A549 (cell line): ENCODE measurements around the gene C16orf89. TPM values are rescaled to one million over a fixed set of nuclear protein-coding genes. Genes with fewer than 3 reads are reported as not detected.

Source experiments
- ATAC-seq, 2 experiments: fragments of 200-7000 bp in 1 of 2; fragments of >200 bp in 1 of 2; cut with Nextera tagmentation in 1 of 2; cut with Tn5 transposase in 1 of 2; 3 replicates each; pipeline versions ENCODE4 v1.8.0 to v1.9.1; 2018 to 2020; ENCODE audit warnings: mild to moderate bottlenecking in 1 of 2, moderate library complexity in 1 of 2
- CTCF ChIA-PET: fragments of 300-600 bp; sonication (Branson Sonifier 250); formaldehyde crosslinking; extraction: SDS; loops from one replicate; lab custom pipeline; 2021; ENCODE audit warnings: antibody characterized with exemption, inconsistent platforms; lab: Yijun Ruan, JAX
- POLR2A ChIA-PET: fragments of 350-600 bp; formaldehyde crosslinking; extraction: SDS; loops from one replicate; lab custom pipeline; 2021; ENCODE audit warnings: antibody characterized with exemption, inconsistent platforms; lab: Yijun Ruan, JAX
- DNase-seq, 2 experiments: peaks; one replicate each; pipeline versions ENCODE4 v3.0.0 to v3.0.0-alpha.2; 2011 to 2016; ENCODE audit warnings: low read depth in 1 of 2, low spot score in 1 of 2
- FAIRE-seq: peaks from 2 replicates; lab custom pipeline; 2011; peaks lifted over from hg19 to GRCh38; lab: Jason Lieb, UNC
- H3K27ac ChIP-seq, 2 experiments: fragments of >200 bp; sonication (Bioruptor Twin); formaldehyde crosslinking; 3 replicates each; pipeline ENCODE4 v1.5.1; 2016 to 2017
- H3K4me1 ChIP-seq: fragments of >200 bp; sonication (Bioruptor Twin); formaldehyde crosslinking; 3 replicates; pipeline ENCODE4 v1.6.1; 2016
- H3K4me2 ChIP-seq: fragments of >200 bp; sonication (Bioruptor Twin); formaldehyde crosslinking; 3 replicates; pipeline ENCODE4 v1.6.1; 2016
- H3K4me3 ChIP-seq: fragments of >200 bp; sonication (Bioruptor Twin); formaldehyde crosslinking; 3 replicates; pipeline ENCODE4 v1.5.1; 2016
- H3K9me3 ChIP-seq: fragments of >200 bp; sonication (Bioruptor Twin); formaldehyde crosslinking; 3 replicates; pipeline ENCODE4 v1.6.1; 2016
- BHLHE40 ChIP-seq: IDR thresholded peaks from 2 replicates; pipeline ENCODE4 v1.6.1; 2012; ENCODE audit warnings: low read depth, low read length, inconsistent platforms
- CBX2 ChIP-seq: fragments of 200-600 bp; sonication (generic); IDR thresholded peaks from 2 replicates; pipeline ENCODE4 v1.6.1; 2016; ENCODE audit warnings: low read depth, mild to moderate bottlenecking, borderline replicate concordance
- CBX8 ChIP-seq: fragments of 200-600 bp; sonication (generic); IDR thresholded peaks from 2 replicates; pipeline ENCODE4 v1.6.1; 2016
- CEBPB ChIP-seq, 2 experiments: fragments of >200 bp in 1 of 2; sonication (Bioruptor Twin) in 1 of 2; formaldehyde crosslinking in 1 of 2; IDR thresholded peaks; 2 replicates each; pipeline ENCODE4 v1.6.1; 2012 to 2016
- CTCF ChIP-seq: fragments of >200 bp; sonication (Bioruptor Twin); formaldehyde crosslinking; IDR thresholded peaks from 3 replicates; pipeline ENCODE4 v1.5.1; 2016
- EHF ChIP-seq: fragments of 250-450 bp; sonication (Bioruptor Pico); IDR thresholded peaks from 2 replicates; pipeline ENCODE4 v1.5.0; 2020; ENCODE audit warnings: mild to moderate bottlenecking
- EHMT2 ChIP-seq: fragments of 200-600 bp; sonication (generic); IDR thresholded peaks from 2 replicates; pipeline ENCODE4 v1.6.1; 2016; ENCODE audit warnings: antibody characterized with exemption, low read depth, mild to moderate bottlenecking, moderate library complexity
- ELK1 ChIP-seq: fragments of 150-350 bp; IDR thresholded peaks from 2 replicates; pipeline ENCODE4 v1.6.1; 2014; ENCODE audit warnings: low read depth, mild to moderate bottlenecking, low read length
- EP300 ChIP-seq, 2 experiments: fragments of >200 bp; sonication (Bioruptor Twin); formaldehyde crosslinking; IDR thresholded peaks; 2 replicates in 1 of 2; 3 replicates in 1 of 2; pipeline ENCODE4 v1.6.1; 2016 to 2017
- ESRRA ChIP-seq: fragments of 150-350 bp; IDR thresholded peaks from 2 replicates; pipeline ENCODE4 v1.6.1; 2014; ENCODE audit warnings: mild to moderate bottlenecking, low read length, borderline replicate concordance
- FOSL2 ChIP-seq, 2 experiments: fragments of 450-650 bp in 1 of 2; fragments of >200 bp in 1 of 2; sonication (Bioruptor Twin) in 1 of 2; formaldehyde crosslinking; IDR thresholded peaks; 2 replicates each; pipeline versions ENCODE4 v1.5.0 to v1.6.1; 2016 to 2020; ENCODE audit warnings: mild to moderate bottlenecking in 1 of 2, moderate library complexity in 1 of 2
- HES2 ChIP-seq: fragments of >200 bp; sonication (Bioruptor Twin); formaldehyde crosslinking; IDR thresholded peaks from 2 replicates; pipeline ENCODE4 v1.6.1; 2016
- HEYL ChIP-seq: fragments of 250-450 bp; sonication (Bioruptor Pico); IDR thresholded peaks from 2 replicates; pipeline ENCODE4 v1.8.0; 2021; ENCODE audit warnings: mild to moderate bottlenecking, moderate library complexity
- HMGXB4 ChIP-seq: fragments of 250-450 bp; sonication (Bioruptor Pico); IDR thresholded peaks from 2 replicates; pipeline ENCODE4 v1.5.0; 2021; ENCODE audit warnings: mild to moderate bottlenecking, moderate library complexity, borderline replicate concordance
- JUNB ChIP-seq: fragments of >200 bp; sonication (Bioruptor Twin); formaldehyde crosslinking; IDR thresholded peaks from 2 replicates; pipeline ENCODE4 v1.6.1; 2016
- KDM1A ChIP-seq: fragments of 200-600 bp; sonication (generic); IDR thresholded peaks from 2 replicates; pipeline ENCODE4 v1.6.1; 2016; ENCODE audit warnings: low read depth, mild to moderate bottlenecking
- KDM5A ChIP-seq: fragments of 200-600 bp; sonication (generic); IDR thresholded peaks from 2 replicates; pipeline ENCODE4 v1.6.1; 2016; ENCODE audit warnings: antibody characterized with exemption, mild to moderate bottlenecking
- MAFK ChIP-seq: fragments of 450-650 bp; IDR thresholded peaks from 2 replicates; pipeline ENCODE4 v1.6.1; 2014; ENCODE audit not compliant: partially characterized antibody
- MAZ ChIP-seq: fragments of 150-350 bp; IDR thresholded peaks from 2 replicates; pipeline ENCODE4 v1.6.1; 2014; ENCODE audit warnings: antibody characterized with exemption, low read depth, low read length, borderline replicate concordance
- NFE2L2 ChIP-seq: fragments of 150-350 bp; conservative IDR thresholded peaks from 2 replicates; pipeline ENCODE4 v1.6.1; 2014; ENCODE audit warnings: low read length
- NR3C1 ChIP-seq: fragments of >200 bp; sonication (Bioruptor Twin); formaldehyde crosslinking; IDR thresholded peaks from 3 replicates; pipeline ENCODE4 v1.6.1; 2017
- PBX3 ChIP-seq: IDR thresholded peaks from 2 replicates; pipeline ENCODE4 v1.6.1; 2012
- PHF8 ChIP-seq: fragments of 200-600 bp; sonication (generic); IDR thresholded peaks from 2 replicates; pipeline ENCODE4 v1.6.1; 2016; ENCODE audit warnings: low read depth, mild to moderate bottlenecking, antibody characterized with exemption, moderate library complexity, borderline replicate concordance
- POLR2A ChIP-seq: IDR thresholded peaks from 2 replicates; pipeline ENCODE4 v1.6.1; 2012; ENCODE audit warnings: mild to moderate bottlenecking, low read length
- POLR2AphosphoS2 ChIP-seq: conservative IDR thresholded peaks from 2 replicates; pipeline ENCODE4 v1.6.1; 2012; ENCODE audit warnings: low read length, improper control_type of control experiment, inconsistent platforms
- RAD21 ChIP-seq, 2 experiments: fragments of >200 bp in 1 of 2; sonication (Bioruptor Twin) in 1 of 2; formaldehyde crosslinking in 1 of 2; IDR thresholded peaks in 1 of 2; conservative IDR thresholded peaks in 1 of 2; 2 replicates in 1 of 2; 3 replicates in 1 of 2; pipeline ENCODE4 v1.6.1; 2012 to 2018; ENCODE audit warnings: inconsistent platforms in 1 of 2
- RFX5 ChIP-seq: fragments of 450-650 bp; IDR thresholded peaks from 2 replicates; pipeline ENCODE4 v1.7.1; 2014; ENCODE audit warnings: antibody characterized with exemption, mild to moderate bottlenecking, moderate library complexity
- RNF2 ChIP-seq: fragments of 200-600 bp; sonication (generic); IDR thresholded peaks from 2 replicates; pipeline ENCODE4 v1.6.1; 2016; ENCODE audit warnings: low read depth, mild to moderate bottlenecking, antibody characterized with exemption, moderate library complexity, borderline replicate concordance
- TFCP2L1 ChIP-seq: fragments of 250-450 bp; sonication (Bioruptor Pico); IDR thresholded peaks from 2 replicates; pipeline ENCODE4 v1.5.0; 2021; ENCODE audit warnings: mild to moderate bottlenecking
- ZFP36 ChIP-seq: fragments of 450-650 bp; IDR thresholded peaks from 2 replicates; pipeline ENCODE4 v1.6.1; 2014; ENCODE audit warnings: borderline replicate concordance; ENCODE audit not compliant: partially characterized antibody
- ZSCAN20 ChIP-seq: fragments of 250-450 bp; sonication (Bioruptor Pico); IDR thresholded peaks from 2 replicates; pipeline ENCODE4 v1.8.0; 2022; ENCODE audit warnings: mild to moderate bottlenecking, moderate library complexity
- WGBS: methylation state at CpG from one replicate; pipeline ENCODE4 v1.1.6; 2017; ENCODE audit errors: missing lambda C conversion rate; 5-methylcytosine and 5-hydroxymethylcytosine counted together
- polyA plus RNA-seq, 4 experiments: library from polyadenylated mRNA; depleted of rRNA in 3 of 4; stranded (reverse); fragments of >200 nt; fragmentation: RNase III in 1 of 4; extraction: RNeasy Plus Mini Kit Qiagen cat#74134 plus additional on column Dnase treatment in 1 of 4; gene quantifications; 2 replicates in 3 of 4; 3 replicates in 1 of 4; pipeline ENCODE4 v1.2.3, GENCODE V29; 2011 to 2017

Gene C16orf89
- polyA plus RNA-seq, 2 of the 4 experiments (the other 2 are of a cell fraction) = not detected

GRCh38 chr16:5018793-5019192, 47.0 kb downstream of the C16orf89 start:
- H3K4me2 ChIP-seq = no peak overlapping the region
- H3K4me1 ChIP-seq = no peaks in the 10 kb centered on the region
- H3K9me3 ChIP-seq = no peaks in the 10 kb centered on the region
- DNase-seq (no peak), ATAC-seq (no peak), FAIRE-seq (no peak)
- no peak overlapping the region for H3K27ac ChIP-seq
- no peak overlapping the region for H3K4me3 ChIP-seq
- CTCF ChIA-PET = no interaction called here
- WGBS = 50% methylated on average over 9 of the region's 9 CpGs
- TF ChIP-seq HMGXB4 (no peak), POLR2AphosphoS2 (no peak), PHF8 (no peak), HEYL (no peak), ESRRA (no peak), BHLHE40 (no peak), PBX3 (no peak), ZFP36 (no peak), EHF (CRISPR knock-in tag) (no peak), NFE2L2 (no peak), CEBPB (IDR thresholded peaks at IDR 0.05) (no peak), MAZ (no peak), ZSCAN20 (no peak), FOSL2 (IDR thresholded peaks at IDR 0.05) (no peak), FOSL2 (CRISPR knock-in tag; IDR thresholded peaks at IDR 0.05) (no peak), RFX5 (no peak), MAFK (no peak)
- TF ChIP-seq, all 56 proteins: peak for 0
- POLR2A ChIA-PET = no interaction called here

GRCh38 chr16:5017678-5017969, 48.1 kb downstream of the C16orf89 start:
- CTCF ChIA-PET = no interaction called here
- WGBS = 75% methylated on average over 5 of the region's 5 CpGs
- TF ChIP-seq RAD21 (conservative IDR thresholded peaks at IDR 0.05 in 1 of 2, IDR thresholded peaks at IDR 0.05 in 1 of 2) = no peak
- TF ChIP-seq JUNB = no peak
- TF ChIP-seq FOSL2 (IDR thresholded peaks at IDR 0.05) = no peak
- TF ChIP-seq FOSL2 (CRISPR knock-in tag; IDR thresholded peaks at IDR 0.05) = no peak
- no peak for TF ChIP-seq CBX8
- no peak for TF ChIP-seq TFCP2L1 (CRISPR knock-in tag)
- no peak for TF ChIP-seq CBX2
- no peak for TF ChIP-seq ZFP36
- TF ChIP-seq, all 56 proteins: peak for 0

GRCh38 chr16:5016967-5017677, 48.6 kb downstream of the C16orf89 start:
- ChIA-PET POLR2A (no interaction called here), CTCF (no interaction called here)
- FAIRE-seq (no peak), ATAC-seq (no peak), DNase-seq (no peak)
- H3K4me1 ChIP-seq = no peaks in the 10 kb centered on the region
- WGBS = 8% methylated on average over 6 of the region's 6 CpGs
- H3K9me3 ChIP-seq = no peaks in the 10 kb centered on the region
- no peak overlapping the region for H3K27ac ChIP-seq
- H3K4me2 ChIP-seq = no peak overlapping the region
- H3K4me3 ChIP-seq = no peak overlapping the region
- TF ChIP-seq EHMT2 (no peak), RNF2 (no peak), EP300 (IDR thresholded peaks at IDR 0.05) (no peak), POLR2AphosphoS2 (no peak), KDM5A (no peak), ELK1 (no peak), HEYL (no peak), EHF (CRISPR knock-in tag) (no peak), CTCF (no peak), HES2 (no peak), POLR2A (no peak), KDM1A (no peak), ZSCAN20 (no peak), NR3C1 (no peak)

More at GRCh38 chr16:5017678-5017969, 48.1 kb downstream of the C16orf89 start:
- no peak for DNase-seq
- POLR2A ChIA-PET = no interaction called here
- no peak for FAIRE-seq
- H3K9me3 ChIP-seq = no peaks in the 10 kb centered on the region
- H3K27ac ChIP-seq = no peak overlapping the region
- H3K4me2 ChIP-seq = no peak overlapping the region
- no peaks in the 10 kb centered on the region for H3K4me1 ChIP-seq
- no peak for ATAC-seq
- H3K4me3 ChIP-seq = no peak overlapping the region
